Forelimb muscle (tissue), 1 donor: ENCODE measurements around the gene TUBA8. TPM values are rescaled to one million over a fixed set of nuclear protein-coding genes. Genes with fewer than 3 reads are reported as not detected.
"Not testable (repeated sequence)": the region's sequence is repeated elsewhere in the genome, so short reads cannot be mapped to it uniquely, and the experiment has no call there.

ENCODE experiments used
- DNase-seq: peaks from one replicate; pipeline ENCODE4 v3.0.0-alpha.2; 2013; ENCODE audit warnings: low read depth
- polyA plus RNA-seq: library from polyadenylated mRNA; unstranded; fragments of 120-200 nt; gene quantifications from one replicate; pipeline ENCODE4 v1.2.1, GENCODE V29; 2013; ENCODE audit not compliant: insufficient read length

The TUBA8 gene
- polyA plus RNA-seq, 1 donor: 25.1 TPM

DNA sequence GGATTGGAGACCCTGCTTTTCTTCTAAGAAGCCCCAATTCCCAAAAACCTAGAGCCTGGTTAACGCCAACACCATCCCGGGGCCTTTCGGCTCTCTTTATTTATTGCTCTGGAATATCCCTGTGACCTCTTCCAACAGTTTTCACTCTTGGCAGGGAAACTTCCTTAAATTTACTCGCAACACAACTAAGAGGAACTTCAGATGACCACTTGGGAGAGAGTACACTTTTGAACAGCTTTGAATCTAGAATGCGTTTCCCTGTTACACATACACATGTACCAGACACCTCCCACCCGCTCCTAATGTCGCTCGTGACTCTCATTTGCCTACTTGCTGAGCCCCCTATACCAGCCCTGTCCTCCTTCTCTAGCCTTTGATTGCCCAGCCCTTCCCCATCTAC lies 19.4 kb downstream of the TUBA8 start:
- no peak for DNase-seq

DNA sequence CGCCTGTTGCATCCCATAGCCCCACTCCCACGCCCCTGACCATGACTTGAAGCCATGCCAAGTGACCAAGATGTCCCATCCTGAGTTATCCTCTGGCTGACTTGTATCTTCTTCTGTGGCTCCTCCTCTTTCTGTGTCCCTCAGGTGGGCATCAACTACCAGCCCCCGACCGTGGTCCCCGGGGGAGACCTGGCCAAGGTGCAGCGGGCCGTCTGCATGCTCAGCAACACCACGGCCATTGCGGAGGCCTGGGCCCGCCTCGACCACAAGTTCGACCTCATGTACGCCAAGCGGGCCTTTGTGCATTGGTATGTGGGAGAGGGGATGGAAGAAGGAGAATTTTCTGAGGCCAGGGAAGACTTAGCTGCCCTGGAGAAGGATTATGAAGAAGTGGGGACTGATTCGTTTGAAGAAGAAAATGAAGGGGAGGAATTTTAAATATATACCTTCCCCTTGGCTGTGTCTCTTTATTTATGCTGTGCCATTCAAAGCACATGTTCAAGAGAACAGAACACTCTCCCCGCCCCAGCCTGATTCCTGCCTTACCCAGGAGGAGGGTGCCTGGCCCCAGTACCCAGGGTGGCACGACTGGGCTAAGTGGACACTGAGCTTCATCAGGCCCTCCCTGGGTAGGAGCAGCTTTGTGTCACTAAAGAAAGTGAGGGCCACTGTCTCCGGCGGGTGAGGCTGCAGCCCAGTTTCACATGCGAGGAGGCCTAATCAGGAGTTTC lies 20.3 kb downstream of the TUBA8 start:
- no peak for DNase-seq

- no peak for DNase-seq
Observed at GRCh38 chr22:18133452-18133851, 22.8 kb downstream of the TUBA8 start.

DNA sequence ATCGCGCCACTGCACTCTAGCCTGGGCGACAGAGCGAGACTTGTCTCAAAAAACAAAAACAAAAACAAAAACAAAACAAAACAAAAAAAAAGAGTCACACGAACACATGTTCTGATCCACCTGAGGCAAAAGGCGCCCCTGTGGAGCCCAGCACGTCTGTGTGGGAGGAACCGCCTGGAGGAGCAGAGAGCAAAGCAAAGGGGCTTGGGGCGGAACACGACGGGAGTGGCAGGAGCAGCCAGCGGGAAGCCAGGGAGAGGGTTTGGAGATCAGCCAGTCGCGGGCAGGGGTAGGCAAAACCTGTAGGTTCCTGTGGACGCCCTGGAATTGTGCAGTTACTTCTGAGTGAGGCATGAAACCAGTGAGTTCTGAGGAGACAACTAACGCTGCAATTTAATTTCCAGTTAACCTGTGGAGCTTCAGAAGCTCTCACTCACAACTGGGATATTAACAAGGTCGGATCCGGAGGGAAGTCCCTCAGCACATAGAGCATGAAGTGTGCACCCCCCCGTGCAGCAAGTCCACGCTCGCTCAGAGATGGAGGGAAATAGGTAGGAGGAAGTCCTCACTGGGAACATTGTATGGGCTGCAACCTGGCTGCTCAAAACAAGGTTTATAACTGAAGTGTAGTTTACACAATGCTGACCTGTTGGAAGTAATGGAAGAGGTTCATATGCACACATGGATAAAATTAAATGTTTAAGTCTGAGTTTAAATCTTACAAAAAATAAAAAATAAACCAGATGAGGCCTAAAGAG lies 26.1 kb downstream of the TUBA8 start:
- no peak for DNase-seq

DNA sequence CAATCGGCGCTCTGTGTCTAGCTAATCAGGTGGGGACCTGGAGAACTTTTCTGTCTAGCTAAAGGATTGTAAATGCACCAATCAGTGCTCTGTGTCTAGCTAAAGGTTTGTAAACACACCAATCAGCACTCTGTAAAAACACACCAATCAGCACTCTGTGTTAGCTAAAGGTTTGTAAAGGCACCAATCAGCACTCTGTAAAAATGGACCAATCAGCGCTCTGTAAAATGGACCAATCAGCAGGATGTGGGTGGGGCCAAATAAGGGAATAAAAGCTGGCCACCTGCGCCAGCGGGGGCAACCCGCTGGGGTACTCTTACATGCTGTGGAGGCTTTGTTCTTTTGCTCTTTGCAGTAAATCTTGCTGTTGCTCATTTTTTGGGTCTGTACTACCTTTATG lies 30.4 kb downstream of the TUBA8 start:
- DNase-seq: not testable (repeated sequence)

DNA sequence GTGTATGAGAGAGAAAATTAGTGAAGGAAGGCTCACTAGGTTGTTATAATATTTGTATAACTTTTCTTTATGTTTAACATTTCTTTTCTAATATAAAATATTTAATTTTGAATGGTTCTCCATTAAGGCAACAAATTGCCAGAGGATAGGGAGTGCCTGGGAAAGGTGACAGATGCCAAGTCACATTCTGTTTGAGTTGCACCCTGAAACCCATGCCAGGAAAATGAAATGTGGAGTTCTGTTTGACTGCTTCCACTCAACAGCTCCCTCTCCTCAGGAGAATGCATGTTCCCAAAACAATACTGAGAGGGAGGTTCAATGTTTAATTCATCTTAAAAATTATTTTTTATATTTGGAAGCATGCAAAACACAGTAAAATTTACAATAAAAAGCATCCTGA lies 33.5 kb downstream of the TUBA8 start:
- DNase-seq: no peak

DNA sequence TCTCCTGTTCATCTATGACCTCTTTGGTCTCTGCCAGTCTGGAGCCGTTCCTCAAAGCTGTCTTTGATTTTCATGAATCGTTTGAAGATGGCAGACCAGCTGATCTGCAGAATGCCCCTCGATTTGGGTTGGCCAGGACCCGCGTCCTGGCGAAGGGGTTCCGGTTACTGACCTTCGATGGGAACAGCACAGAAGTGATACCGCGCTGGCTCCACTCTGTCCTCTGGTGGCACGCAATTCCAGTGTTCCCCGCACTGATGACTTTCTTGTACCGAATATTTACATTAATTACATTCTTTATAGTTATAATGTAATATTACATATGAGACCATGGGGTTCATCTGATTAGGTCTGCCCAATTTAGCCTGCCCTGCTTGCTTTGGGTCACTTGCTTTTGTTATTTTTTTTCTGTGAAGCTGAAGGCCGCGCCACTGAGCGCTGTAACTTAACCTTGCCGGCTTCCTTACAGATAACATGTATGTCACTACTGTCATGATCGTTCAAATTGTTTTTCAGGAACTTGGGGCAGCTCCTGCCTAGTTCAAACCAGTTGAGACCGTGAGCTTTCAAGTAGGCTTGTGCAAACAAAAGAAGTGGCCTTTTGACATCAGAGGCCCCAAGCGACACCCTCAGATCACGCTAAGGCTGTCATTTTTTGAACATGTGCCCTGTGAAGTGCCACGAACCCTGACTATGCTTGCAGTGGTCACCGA lies 35.2 kb downstream of the TUBA8 start:
- DNase-seq: no peak

- DNase-seq: no peak
Observed at GRCh38 chr22:18146389-18146753, 35.8 kb downstream of the TUBA8 start.

DNA sequence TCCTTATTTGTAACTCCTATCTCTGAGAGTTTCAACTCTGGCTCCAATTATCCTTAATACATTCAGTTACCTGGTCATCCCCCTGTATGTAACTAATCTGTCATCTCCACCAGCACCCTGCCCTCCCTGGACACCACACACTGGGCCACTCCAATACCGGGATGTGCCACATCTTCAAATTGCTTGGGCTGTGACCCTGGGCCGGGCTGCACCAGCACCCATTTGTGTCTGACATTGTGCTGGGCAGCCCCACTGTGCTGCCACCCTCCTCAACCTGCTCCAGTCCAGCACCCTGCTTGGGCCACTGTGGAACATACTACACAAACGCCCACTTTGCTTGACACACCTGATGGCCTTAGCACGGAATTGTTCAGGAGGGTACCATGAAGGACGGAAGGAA lies 37.2 kb downstream of the TUBA8 start:
- DNase-seq: no peak

DNA sequence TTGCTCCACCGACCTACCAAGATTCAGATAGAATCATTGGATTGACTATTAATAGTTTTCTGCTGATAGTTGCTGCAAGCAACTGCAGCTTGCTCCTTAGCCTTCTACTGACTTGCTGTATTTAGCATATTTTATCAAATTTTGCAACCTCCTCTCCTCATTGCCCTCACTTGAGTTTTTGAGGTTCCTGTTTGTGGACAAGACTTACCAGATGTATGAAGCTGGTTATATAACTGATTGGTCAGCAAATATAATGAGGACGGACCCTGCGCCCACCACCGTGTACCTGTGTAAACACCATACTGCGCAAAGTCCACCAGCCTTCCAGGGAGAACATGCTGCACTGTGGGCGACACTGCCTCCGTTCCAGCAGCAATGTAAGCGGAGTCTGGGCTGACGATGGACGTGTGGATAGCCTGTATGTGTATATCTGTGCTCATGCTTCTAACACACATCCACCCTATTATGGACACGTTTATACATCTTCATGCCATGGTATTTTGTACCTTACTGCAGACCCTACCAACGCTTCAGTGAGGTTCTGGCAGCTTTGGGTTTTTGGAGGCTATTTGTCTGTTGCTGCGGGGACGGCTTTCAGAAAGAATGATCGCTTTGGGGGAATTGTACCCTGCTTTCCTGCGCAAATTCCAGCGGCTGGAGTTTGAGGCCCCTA lies 37.8 kb downstream of the TUBA8 start:
- no peak for DNase-seq

DNA sequence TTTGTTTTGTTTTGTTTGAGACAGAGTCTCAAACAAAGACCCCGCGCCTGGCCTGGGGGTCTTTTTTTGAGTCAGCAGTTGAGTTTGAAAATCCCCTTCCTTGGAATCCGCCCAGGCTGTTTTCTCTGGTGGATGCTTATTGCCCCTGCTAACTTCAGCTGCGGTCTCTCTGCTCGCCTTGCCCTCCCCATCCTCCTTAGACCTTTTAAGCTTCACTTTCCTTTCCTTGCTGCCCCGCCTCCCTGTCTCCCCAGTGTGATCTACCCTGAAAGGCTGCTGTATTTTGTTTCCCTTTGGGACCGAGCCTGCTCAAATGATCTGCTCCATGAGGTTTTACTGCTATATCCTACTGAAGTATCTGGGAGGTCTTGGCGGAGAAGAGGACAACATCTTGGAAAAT lies 41.9 kb downstream of the TUBA8 start:
- DNase-seq: no peak

- no peak for DNase-seq
Observed at GRCh38 chr22:18154821-18155390, 44.3 kb downstream of the TUBA8 start.

GRCh38 chr22:18155546-18155945 lies 44.9 kb downstream of the TUBA8 start:
- not testable (repeated sequence) for DNase-seq

GRCh38 chr22:18156878-18157713 lies 46.5 kb downstream of the TUBA8 start:
- peak; percentile 51 for DNase-seq

DNA sequence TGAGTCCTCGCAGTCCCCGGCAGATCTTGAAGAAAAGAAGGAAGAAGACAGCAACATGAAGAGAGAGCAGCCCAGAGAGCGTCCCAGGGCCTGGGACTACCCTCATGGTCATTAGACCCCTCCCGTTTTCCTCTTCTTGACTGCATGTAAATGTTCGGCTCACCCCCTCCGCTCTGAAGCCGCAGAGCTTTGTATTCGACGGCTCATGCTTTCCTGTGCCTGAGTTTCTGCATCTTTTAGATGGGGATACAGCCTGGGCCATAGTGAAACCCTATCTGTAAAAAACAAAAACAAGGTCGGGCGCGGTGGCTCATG lies 47.1 kb downstream of the TUBA8 start:
- no peak for DNase-seq

DNA sequence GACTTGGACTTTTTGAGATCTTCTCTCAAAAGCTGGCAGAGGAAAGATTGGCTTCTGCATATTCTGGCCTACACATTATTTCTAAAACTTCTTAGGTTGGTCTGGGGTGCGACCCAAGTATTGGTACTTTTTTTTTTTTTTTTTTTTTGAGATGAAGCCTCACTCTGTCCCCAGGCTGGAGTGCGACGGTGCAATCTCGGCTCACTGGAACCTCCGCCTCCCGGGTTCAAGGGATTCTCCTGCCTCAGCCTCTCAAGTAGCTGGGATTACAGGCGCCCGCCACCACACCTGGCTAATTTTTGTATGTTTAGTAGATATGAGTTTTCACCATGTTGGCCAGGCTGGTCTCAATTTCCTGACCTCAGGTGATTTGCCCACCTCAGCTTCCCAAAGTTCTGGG lies 50.0 kb downstream of the TUBA8 start:
- not testable (repeated sequence) for DNase-seq

- DNase-seq: not testable (repeated sequence)
Observed at GRCh38 chr22:18163843-18164242, 53.2 kb downstream of the TUBA8 start.

DNA sequence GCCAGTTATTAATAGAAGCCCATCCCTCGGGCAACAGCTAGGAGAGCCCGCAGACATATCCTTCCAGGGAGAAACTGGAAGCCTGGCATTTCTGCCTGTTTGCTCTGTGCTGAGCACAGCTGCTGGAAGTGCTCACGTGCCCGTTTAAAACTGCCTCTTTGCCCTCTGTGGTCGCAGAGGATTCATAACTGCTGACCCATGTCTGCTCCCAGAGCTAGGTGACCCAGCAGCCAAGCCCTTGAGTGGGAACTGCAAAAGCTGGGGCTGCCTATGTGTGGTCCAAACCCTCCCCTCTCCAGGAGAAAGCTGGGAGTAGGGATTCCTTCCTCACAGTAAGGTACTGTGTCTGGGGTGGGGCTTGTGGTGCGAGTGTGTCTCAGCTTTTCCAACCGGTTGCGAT lies 54.0 kb downstream of the TUBA8 start:
- DNase-seq: not testable (repeated sequence)

DNA sequence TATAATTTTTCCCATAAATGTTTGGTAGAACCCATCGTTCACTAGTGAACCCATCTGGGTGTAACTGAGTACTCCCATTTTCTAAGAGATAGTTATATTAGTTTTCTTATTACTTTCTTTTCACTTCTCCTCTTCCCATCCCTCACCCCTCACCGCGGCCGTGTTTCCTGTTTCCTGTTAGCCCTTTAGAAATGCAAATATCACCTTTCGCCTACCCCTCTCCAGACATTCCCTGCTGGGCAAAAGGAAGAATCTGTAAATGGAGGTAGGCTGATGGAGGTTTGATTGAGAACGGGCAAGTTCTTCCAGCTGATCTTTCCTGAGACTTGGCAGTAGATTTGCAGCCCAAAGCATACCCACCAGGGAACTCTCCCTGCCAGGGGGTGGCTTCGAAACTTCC lies 54.7 kb downstream of the TUBA8 start:
- not testable (repeated sequence) for DNase-seq

DNA sequence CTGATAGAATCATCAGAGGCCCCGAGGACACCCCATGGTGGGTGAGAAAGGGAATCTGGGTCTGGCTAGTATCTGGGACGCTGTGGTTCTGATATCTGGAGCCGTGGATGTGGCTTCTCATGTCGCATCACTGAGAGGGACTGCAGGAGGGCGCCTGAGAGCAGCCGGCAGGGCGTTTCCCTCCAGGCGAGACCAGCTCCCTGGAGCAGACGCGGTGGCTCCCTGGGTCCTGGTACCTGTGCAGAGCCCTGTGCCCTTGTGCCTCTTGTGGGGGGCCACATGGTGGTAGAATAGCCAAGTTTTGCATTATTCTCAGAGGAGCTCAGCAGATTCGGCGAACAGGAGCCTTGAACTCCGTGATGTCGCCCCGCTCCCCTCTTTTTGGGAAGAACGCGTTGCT lies 59.7 kb downstream of the TUBA8 start:
- not testable (repeated sequence) for DNase-seq

- not testable (repeated sequence) for DNase-seq
Observed at GRCh38 chr22:18172203-18172602, 61.6 kb downstream of the TUBA8 start.
